ENCODE data around the gene TMEM242. TPM values are rescaled to one million over a fixed set of nuclear protein-coding genes. Genes with fewer than 3 reads are reported as not detected.

TMEM242 gene
- total and polyA plus RNA-seq, 2 of the 13 experiments (the other 11 are each of a cell fraction or from before 2014, with no cell fraction given): 5.6 to 11.1 TPM

DNA sequence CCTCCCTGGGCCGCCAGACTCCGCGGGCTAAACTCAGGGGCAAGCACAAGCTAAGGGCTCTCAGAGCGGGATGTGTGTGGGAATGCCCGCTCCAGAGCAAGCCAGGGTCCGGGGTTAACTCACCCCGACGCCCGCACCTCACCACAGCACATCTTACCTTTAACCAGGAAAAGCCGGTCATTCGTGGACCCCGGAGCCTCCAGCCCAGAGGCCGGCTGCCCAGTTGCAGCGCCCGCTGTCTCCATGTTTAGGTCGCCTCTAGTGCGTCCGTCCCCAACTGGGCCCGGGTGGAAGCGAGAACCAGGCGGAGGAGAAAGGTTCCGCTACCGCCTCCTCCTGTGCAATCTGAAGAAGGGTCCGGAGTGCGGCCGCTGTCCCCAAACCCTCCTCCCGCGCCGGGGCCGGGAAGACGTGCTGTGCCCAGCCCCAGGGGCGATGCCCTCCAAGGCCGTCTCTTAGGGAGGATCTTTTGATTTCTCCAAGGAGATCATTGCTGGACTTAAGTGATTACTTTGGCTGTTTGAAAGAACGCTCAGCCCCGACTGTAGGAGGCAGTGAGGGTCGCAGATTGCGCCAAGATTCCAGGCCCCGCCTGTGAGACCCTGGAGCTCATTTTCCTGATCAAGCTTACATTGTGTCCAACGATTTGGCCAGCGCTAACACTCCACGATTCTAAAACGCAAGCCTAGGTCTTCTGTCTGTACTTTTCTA, at the start of gene TMEM242 (continued):
- TF ChIP-seq ZNF749 (CRISPR knock-in tag; IDR thresholded peaks at IDR 0.05; ENCODE audit: borderline replicate concordance) (peak; percentile 98), ZNF629 (CRISPR knock-in tag; conservative IDR thresholded peaks at IDR 0.05) (peak; percentile 74), GATA4 (IDR thresholded peaks at IDR 0.05; ENCODE audit: borderline replicate concordance, low read depth) (peak; percentile 91), CHD4 (IDR thresholded peaks at IDR 0.05; ENCODE audit: borderline replicate concordance, low read length) (no peak), TCF7 (IDR thresholded peaks at IDR 0.05; ENCODE audit: low read depth) (no peak), ZKSCAN8 (CRISPR knock-in tag; IDR thresholded peaks at IDR 0.05; ENCODE audit: borderline replicate concordance) (peak; percentile 96; the same call in 1 of the 2 replicates), ATF1 (CRISPR knock-in tag; IDR thresholded peaks at IDR 0.05) (peak; percentile 74), MED13 (CRISPR knock-in tag; IDR thresholded peaks at IDR 0.05) (peak; percentile 92), ZBTB7A (CRISPR knock-in tag; IDR thresholded peaks at IDR 0.05) (peak; percentile 91), MAFK (conservative IDR thresholded peaks at IDR 0.05 in 1 of 2, IDR thresholded peaks at IDR 0.05 in 1 of 2; ENCODE audit: low read length in 2 of 2) (peak in 1 of 2 experiments; percentile 62; a peak in 2 of 4 replicates), GZF1 (CRISPR knock-in tag; IDR thresholded peaks at IDR 0.05) (peak; percentile 95), ZNF329 (CRISPR knock-in tag; IDR thresholded peaks at IDR 0.05; ENCODE audit: low read depth) (peak; percentile 76; the same call in 1 of the 2 replicates), TOE1 (CRISPR knock-in tag; IDR thresholded peaks at IDR 0.05) (peak; percentile 76), BHLHE40 (IDR thresholded peaks at IDR 0.05; ENCODE audit: low read length) (peak; percentile 52; the same call in 1 of the 2 replicates), ZNF337 (CRISPR knock-in tag; IDR thresholded peaks at IDR 0.05; ENCODE audit: borderline replicate concordance, low read depth) (peak; percentile 76; the same call in 1 of the 2 replicates), KAT2B (IDR thresholded peaks at IDR 0.05; ENCODE audit: borderline replicate concordance, low read depth, low read length) (no peak)
- TF ChIP-seq, protein P1, sequence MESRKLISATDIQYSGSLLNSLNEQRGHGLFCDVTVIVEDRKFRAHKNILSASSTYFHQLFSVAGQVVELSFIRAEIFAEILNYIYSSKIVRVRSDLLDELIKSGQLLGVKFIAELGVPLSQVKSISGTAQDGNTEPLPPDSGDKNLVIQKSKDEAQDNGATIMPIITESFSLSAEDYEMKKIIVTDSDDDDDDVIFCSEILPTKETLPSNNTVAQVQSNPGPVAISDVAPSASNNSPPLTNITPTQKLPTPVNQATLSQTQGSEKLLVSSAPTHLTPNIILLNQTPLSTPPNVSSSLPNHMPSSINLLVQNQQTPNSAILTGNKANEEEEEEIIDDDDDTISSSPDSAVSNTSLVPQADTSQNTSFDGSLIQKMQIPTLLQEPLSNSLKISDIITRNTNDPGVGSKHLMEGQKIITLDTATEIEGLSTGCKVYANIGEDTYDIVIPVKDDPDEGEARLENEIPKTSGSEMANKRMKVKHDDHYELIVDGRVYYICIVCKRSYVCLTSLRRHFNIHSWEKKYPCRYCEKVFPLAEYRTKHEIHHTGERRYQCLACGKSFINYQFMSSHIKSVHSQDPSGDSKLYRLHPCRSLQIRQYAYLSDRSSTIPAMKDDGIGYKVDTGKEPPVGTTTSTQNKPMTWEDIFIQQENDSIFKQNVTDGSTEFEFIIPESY (CRISPR knock-in tag; IDR thresholded peaks at IDR 0.05): peak; percentile 83
- TF ChIP-seq, protein P2, sequence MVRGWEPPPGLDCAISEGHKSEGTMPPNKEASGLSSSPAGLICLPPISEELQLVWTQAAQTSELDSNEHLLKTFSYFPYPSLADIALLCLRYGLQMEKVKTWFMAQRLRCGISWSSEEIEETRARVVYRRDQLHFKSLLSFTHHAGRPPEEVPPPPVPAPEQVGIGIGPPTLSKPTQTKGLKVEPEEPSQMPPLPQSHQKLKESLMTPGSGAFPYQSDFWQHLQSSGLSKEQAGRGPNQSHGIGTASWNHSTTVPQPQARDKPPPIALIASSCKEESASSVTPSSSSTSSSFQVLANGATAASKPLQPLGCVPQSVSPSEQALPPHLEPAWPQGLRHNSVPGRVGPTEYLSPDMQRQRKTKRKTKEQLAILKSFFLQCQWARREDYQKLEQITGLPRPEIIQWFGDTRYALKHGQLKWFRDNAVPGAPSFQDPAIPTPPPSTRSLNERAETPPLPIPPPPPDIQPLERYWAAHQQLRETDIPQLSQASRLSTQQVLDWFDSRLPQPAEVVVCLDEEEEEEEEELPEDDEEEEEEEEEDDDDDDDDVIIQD (CRISPR knock-in tag; IDR thresholded peaks at IDR 0.05; ENCODE audit: low read depth): peak; percentile 83
- TF ChIP-seq, protein P3, sequence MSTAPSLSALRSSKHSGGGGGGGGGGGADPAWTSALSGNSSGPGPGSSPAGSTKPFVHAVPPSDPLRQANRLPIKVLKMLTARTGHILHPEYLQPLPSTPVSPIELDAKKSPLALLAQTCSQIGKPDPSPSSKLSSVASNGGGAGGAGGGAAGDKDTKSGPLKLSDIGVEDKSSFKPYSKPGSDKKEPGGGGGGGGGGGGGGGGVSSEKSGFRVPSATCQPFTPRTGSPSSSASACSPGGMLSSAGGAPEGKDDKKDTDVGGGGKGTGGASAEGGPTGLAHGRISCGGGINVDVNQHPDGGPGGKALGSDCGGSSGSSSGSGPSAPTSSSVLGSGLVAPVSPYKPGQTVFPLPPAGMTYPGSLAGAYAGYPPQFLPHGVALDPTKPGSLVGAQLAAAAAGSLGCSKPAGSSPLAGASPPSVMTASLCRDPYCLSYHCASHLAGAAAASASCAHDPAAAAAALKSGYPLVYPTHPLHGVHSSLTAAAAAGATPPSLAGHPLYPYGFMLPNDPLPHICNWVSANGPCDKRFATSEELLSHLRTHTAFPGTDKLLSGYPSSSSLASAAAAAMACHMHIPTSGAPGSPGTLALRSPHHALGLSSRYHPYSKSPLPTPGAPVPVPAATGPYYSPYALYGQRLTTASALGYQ (CRISPR knock-in tag; IDR thresholded peaks at IDR 0.05): peak; percentile 91
- TF ChIP-seq, protein P4, sequence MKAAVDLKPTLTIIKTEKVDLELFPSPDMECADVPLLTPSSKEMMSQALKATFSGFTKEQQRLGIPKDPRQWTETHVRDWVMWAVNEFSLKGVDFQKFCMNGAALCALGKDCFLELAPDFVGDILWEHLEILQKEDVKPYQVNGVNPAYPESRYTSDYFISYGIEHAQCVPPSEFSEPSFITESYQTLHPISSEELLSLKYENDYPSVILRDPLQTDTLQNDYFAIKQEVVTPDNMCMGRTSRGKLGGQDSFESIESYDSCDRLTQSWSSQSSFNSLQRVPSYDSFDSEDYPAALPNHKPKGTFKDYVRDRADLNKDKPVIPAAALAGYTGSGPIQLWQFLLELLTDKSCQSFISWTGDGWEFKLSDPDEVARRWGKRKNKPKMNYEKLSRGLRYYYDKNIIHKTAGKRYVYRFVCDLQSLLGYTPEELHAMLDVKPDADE (CRISPR knock-in tag; IDR thresholded peaks at IDR 0.05): peak; percentile 97
- TF ChIP-seq, protein P5, sequence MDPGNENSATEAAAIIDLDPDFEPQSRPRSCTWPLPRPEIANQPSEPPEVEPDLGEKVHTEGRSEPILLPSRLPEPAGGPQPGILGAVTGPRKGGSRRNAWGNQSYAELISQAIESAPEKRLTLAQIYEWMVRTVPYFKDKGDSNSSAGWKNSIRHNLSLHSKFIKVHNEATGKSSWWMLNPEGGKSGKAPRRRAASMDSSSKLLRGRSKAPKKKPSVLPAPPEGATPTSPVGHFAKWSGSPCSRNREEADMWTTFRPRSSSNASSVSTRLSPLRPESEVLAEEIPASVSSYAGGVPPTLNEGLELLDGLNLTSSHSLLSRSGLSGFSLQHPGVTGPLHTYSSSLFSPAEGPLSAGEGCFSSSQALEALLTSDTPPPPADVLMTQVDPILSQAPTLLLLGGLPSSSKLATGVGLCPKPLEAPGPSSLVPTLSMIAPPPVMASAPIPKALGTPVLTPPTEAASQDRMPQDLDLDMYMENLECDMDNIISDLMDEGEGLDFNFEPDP (CRISPR knock-in tag; conservative IDR thresholded peaks at IDR 0.05): peak; percentile 97
